Activated CD8-positive, alpha-beta memory T cell treated with anti-CD3 and anti-CD28 coated beads for 24 hours (primary cell): ENCODE measurements around the gene FAM229B.

Experiments
- DNase-seq: peaks from one replicate; pipeline ENCODE4 v3.0.0-alpha.2; 2020

FAM229B gene

DNA sequence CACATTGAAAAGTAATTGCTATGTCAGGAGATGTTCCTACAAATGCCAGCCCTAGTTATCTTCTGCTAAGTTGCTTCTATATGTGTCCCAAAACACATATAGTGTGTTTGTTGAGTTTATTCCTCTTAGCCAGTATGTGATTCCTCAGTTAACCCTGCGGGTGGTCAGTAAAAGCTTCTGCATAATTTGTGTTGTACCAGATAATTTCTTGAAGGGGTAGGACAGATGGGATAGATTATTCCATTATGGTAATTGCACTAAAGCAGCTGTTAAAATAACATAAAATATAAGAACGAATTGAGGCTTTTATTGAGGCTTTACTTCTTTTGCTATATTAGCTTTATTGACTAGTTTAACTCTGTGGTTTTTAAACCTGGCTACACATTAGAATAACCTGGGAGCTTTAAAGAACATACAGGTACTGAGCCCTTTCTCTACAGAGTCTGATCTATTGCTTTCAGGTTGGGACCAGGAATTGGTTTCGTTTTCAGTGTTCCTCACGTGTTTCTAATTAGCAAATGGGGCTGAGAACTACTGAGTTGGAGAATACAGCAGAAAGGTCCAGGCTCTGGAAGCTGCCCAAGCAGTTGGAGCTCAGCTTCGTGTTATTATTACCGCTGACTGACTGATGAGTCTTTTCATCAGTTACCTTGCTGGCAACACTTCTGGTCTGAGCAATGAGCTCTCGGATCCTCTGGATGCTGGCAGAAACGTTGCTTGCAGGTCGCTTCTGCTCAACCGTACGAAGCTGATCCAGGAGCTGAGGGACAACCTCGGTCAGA is 56.9 kb downstream of the FAM229B start:
- DNase-seq = no peak

DNA sequence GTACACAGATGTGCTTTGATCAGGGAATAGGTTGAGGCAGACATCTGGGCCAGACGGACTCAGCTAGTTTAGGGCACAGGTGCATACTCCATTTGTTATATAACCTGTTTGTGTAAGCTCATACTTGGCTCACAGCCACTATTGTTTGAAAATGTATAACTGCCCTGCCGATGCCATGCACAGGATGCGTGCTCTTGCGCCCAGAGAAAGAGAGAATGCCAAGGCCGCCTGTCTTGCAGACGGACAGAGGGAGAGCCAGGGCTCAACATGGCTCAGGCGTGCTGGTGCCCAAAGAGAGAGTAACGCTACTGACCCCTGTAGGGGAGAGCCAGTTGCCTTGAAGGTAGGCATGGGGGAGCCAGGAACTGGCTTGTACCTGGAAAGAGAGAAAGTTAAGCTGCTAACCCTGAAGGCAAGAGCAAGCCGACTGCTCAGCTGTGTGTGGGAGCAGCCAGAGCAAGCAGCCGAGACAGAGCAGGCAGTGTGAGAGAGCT is 57.7 kb downstream of the FAM229B start:
- DNase-seq = no peak

GRCh38 chr6:112148103-112148502 is 60.7 kb downstream of the FAM229B start:
- no peak for DNase-seq

DNA sequence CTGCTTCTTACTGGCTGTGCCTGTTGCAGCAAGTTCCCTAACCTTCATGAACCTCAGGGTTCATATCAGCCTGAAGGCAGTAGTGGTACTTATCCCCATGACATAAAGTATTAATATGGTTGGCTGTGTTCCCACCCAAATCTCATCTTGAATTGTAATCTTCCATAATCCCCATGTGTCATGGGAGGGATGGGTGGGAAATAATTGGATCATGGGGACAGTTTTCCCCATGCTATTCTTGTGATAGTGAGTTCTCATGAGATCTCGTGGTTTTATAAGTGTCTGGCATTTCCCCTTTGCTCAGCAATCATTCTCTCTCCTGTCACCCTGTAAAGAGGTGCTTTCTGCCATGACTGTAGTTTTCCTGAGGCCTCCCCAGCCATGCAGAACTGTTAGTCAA is 61.8 kb downstream of the FAM229B start:
- no peak for DNase-seq

- no peak for DNase-seq
Measured at GRCh38 chr6:112149719-112150263, 62.4 kb downstream of the FAM229B start.

DNA sequence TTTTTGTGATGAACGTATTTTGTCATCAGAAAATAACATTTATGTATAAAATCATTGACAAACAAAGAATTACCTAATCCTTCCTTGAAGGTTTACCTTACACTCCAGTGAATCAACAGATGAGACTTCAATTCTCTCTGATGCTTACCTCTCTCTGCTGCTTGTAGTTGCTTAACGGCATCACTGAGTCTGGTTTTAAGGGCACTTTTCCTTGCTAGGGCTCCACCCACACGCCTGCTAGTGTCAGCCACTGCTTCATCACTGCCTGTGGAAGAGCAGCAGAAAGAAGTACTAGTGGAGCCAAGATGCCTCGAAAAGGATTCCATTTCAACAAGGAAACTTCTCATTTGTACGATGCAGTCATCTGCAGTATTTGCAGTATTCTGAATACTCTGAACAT is 63.0 kb downstream of the FAM229B start:
- no peak for DNase-seq
